ENCODE results near the gene CPSF4.

CPSF4 gene

DNA sequence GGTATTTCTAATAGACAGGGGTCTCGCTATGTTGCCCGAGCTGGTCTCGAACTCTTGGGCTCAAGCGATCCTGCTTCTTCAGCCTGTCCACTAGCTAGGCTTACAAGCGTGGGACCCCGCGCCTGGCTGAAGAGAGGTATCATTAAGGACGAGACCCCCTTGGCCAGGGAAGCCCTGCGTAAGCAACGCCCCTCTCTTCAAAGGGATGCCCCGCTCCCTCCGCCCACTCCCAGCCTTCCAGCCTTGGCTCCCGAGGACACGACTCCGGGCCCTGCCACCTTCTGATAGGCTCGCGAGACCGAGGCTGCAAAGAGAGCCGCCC lies 65.5 kb downstream of the CPSF4 start:
- CTCF ChIA-PET = no interaction called here
- TF ChIP-seq, protein P1, sequence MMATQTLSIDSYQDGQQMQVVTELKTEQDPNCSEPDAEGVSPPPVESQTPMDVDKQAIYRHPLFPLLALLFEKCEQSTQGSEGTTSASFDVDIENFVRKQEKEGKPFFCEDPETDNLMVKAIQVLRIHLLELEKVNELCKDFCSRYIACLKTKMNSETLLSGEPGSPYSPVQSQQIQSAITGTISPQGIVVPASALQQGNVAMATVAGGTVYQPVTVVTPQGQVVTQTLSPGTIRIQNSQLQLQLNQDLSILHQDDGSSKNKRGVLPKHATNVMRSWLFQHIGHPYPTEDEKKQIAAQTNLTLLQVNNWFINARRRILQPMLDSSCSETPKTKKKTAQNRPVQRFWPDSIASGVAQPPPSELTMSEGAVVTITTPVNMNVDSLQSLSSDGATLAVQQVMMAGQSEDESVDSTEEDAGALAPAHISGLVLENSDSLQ (IDR thresholded peaks at IDR 0.05) = no peak
- TF ChIP-seq BHLHE40 (IDR thresholded peaks at IDR 0.05; ENCODE audit: borderline replicate concordance) = no peak
- TF ChIP-seq FOXK2 (IDR thresholded peaks at IDR 0.05) = no peak
- TF ChIP-seq ZNF384 (IDR thresholded peaks at IDR 0.05) = no peak
- TF ChIP-seq HDGF (IDR thresholded peaks at IDR 0.05; ENCODE audit: borderline replicate concordance) = no peak
- no peak for TF ChIP-seq ARNT (IDR thresholded peaks at IDR 0.05)
- no peak for TF ChIP-seq SP1 (IDR thresholded peaks at IDR 0.05)
- no peak for TF ChIP-seq L3MBTL2 (conservative IDR thresholded peaks at IDR 0.05)
- no peak for TF ChIP-seq CTBP1 (IDR thresholded peaks at IDR 0.05; ENCODE audit: borderline replicate concordance)
- TF ChIP-seq LEF1 (IDR thresholded peaks at IDR 0.05; ENCODE audit: borderline replicate concordance) = no peak
- TF ChIP-seq NFRKB (IDR thresholded peaks at IDR 0.05) = no peak
- no peak for TF ChIP-seq ELF4 (IDR thresholded peaks at IDR 0.05)
- no peak for TF ChIP-seq SUZ12 (IDR thresholded peaks at IDR 0.05)
- no peak for TF ChIP-seq TARDBP (IDR thresholded peaks at IDR 0.05)
- TF ChIP-seq FOXM1 (IDR thresholded peaks at IDR 0.05; ENCODE audit: borderline replicate concordance) = no peak
- peak; percentile 90 for DNase-seq (ENCODE audit: extremely low spot score)
- POLR2A ChIA-PET = interaction anchor here (0.6 to 2.0 kb wide), 13 partner anchors 12 to 511 kb away, joined by 3 to 15 read pairs (median 4); partner anchors contain the start of genes ATP5MF, BUD31, CPSF4 and FAM200A

DNA sequence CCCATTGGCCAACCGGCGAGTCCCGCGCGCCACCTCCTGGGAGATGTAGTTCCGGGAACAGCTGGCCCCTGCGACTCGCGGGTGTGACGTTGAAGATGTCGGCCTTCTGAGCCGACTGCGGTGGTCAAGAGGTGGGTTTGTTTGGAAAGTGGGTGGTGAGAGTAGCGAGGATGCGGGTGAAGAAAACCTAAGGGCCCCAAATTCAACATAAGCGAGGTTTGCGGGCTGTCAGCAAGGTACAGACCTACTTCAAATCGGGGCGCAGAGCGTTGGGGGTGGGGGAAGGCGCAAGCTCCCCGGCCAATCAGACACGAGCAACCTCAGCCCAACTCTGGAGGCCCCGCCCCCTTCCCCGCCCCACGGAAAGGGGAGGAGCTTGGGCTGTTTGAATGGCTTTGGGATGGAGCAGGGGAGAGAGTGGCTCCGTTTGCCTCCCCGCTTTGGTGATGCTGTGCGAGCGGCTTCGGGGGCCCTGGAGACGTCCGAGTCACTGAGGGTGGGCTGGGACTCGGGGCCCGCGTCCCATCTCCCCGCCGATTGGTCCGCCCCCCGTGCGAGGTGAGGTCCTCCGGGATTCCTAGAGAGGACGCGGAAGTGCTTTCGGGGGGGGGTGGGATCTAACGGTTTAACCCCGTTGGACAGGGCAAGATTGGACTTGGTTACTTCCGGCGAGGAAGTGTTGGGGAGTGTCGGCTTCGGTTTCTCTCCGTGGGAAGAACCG lies 66.0 kb downstream of the CPSF4 start, which contains the start of gene ZKSCAN5:
ZKSCAN5 (plus strand) TSS at position 60 of the 721 bp plus-strand sequence. CDS start 1,383 bp downstream, outside the sequence.
- CTCF ChIA-PET = no interaction called here
- POLR2A ChIA-PET = interaction anchor here (0.6 to 2.0 kb wide), 13 partner anchors 11 to 510 kb away, joined by 3 to 15 read pairs (median 4); partner anchors contain the start of genes ATP5MF, BUD31, CPSF4 and FAM200A
- peak; percentile 78 for TF ChIP-seq ELF4 (IDR thresholded peaks at IDR 0.05)
- TF ChIP-seq BHLHE40 (IDR thresholded peaks at IDR 0.05; ENCODE audit: borderline replicate concordance) = no peak
- TF ChIP-seq FOXK2 (IDR thresholded peaks at IDR 0.05) = no peak
- peak; percentile 87; the same call in 1 of the 2 replicates for TF ChIP-seq FOXM1 (IDR thresholded peaks at IDR 0.05; ENCODE audit: borderline replicate concordance)
- peak; percentile 86 for DNase-seq (ENCODE audit: extremely low spot score)

DNA sequence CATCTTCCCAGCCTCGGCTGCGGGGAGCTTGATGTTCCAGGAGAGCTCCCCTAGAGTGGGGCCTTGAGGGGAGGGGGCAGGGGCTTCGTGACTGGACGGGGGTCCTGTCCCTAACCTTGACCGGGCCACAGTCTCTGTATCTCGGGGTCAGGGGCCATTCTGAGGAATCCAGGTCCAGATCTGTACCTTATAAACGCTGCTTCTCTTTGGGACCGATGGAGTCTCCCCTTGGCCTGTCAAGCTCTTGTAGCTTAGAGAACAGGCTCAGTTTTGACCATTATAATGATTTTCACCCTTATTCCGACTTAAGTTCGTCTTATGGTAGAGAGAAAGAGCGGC lies 66.5 kb downstream of the CPSF4 start:
- ChIA-PET CTCF (no interaction called here), POLR2A (interaction anchor here (1.0 to 2.0 kb wide), 9 partner anchors 11 to 111 kb away, joined by 3 to 15 read pairs (median 5); partner anchors contain the start of genes ATP5MF, BUD31, CPSF4 and FAM200A)
- TF ChIP-seq FOXA1 (IDR thresholded peaks at IDR 0.05) (no peak), ELF4 (IDR thresholded peaks at IDR 0.05) (no peak), L3MBTL2 (conservative IDR thresholded peaks at IDR 0.05) (no peak), SUZ12 (IDR thresholded peaks at IDR 0.05) (no peak), SP1 (IDR thresholded peaks at IDR 0.05) (no peak), ARNT (IDR thresholded peaks at IDR 0.05) (no peak), CTBP1 (IDR thresholded peaks at IDR 0.05; ENCODE audit: borderline replicate concordance) (no peak), NFRKB (IDR thresholded peaks at IDR 0.05) (no peak), TARDBP (IDR thresholded peaks at IDR 0.05) (no peak), HDGF (IDR thresholded peaks at IDR 0.05; ENCODE audit: borderline replicate concordance) (no peak), BHLHE40 (IDR thresholded peaks at IDR 0.05; ENCODE audit: borderline replicate concordance) (no peak), ZNF384 (IDR thresholded peaks at IDR 0.05) (no peak), FOXM1 (IDR thresholded peaks at IDR 0.05; ENCODE audit: borderline replicate concordance) (no peak), LEF1 (IDR thresholded peaks at IDR 0.05; ENCODE audit: borderline replicate concordance) (no peak), FOXK2 (IDR thresholded peaks at IDR 0.05) (no peak)
- TF ChIP-seq, protein P1 (IDR thresholded peaks at IDR 0.05) = no peak
- DNase-seq (ENCODE audit: extremely low spot score) = no peak
